A673 (cell line): ENCODE results near the gene CMPK2. TPM values are rescaled to one million over a fixed set of nuclear protein-coding genes. Genes with fewer than 3 reads are reported as not detected.

Experiments used
- BruUV-seq: library from RNA; stranded (reverse); fragments of 400-500 nt; replicated peaks from 2 replicates; lab custom pipeline; 2021; lab: Mats Ljungman, UMichigan
- CTCF ChIA-PET: fragments of 300-600 bp; sonication (Branson Sonifier 250); formaldehyde crosslinking; loops from one replicate; lab custom pipeline; 2022; ENCODE audit warnings: antibody characterized with exemption; lab: Charles Lee
- POLR2A ChIA-PET: fragments of 300-600 bp; sonication (Branson Sonifier 250); formaldehyde crosslinking; loops from one replicate; lab custom pipeline; 2022; ENCODE audit warnings: antibody characterized with exemption; ENCODE audit not compliant: low non-redundant PET; lab: Charles Lee
- DNase-seq: peaks from one replicate; pipeline ENCODE4 v3.0.0-alpha.2; 2015; ENCODE audit warnings: low spot score
- H3K27ac ChIP-seq: fragments of 200-600 bp; sonication (generic); 2 replicates; pipeline ENCODE4 v1.5.1; 2016; ENCODE audit warnings: mixed run types, low read depth, mild to moderate bottlenecking, mixed read lengths, antibody characterized with exemption, low read length; ENCODE audit not compliant: poor library complexity, severe bottlenecking
- H3K27me3 ChIP-seq: fragments of 200-600 bp; sonication (generic); replicated peaks from 2 replicates; pipeline ENCODE4 v1.6.1; 2017; ENCODE audit warnings: mixed run types, low read depth, mild to moderate bottlenecking, mixed read lengths, antibody characterized with exemption, low read length; ENCODE audit not compliant: insufficient read depth, poor library complexity
- H3K36me3 ChIP-seq: fragments of 200-600 bp; sonication (generic); 2 replicates; pipeline ENCODE4 v1.6.1; 2016; ENCODE audit warnings: mixed run types, mild to moderate bottlenecking, mixed read lengths, antibody characterized with exemption, low read length; ENCODE audit not compliant: insufficient read depth, poor library complexity, severe bottlenecking
- H3K4me1 ChIP-seq: fragments of 200-600 bp; sonication (generic); 2 replicates; pipeline ENCODE4 v1.6.1; 2017; ENCODE audit warnings: mixed run types, mild to moderate bottlenecking, mixed read lengths, antibody characterized with exemption, low read length; ENCODE audit not compliant: insufficient read depth, poor library complexity, severe bottlenecking
- H3K4me3 ChIP-seq: fragments of 200-600 bp; sonication (generic); 2 replicates; pipeline ENCODE4 v1.5.1; 2016; ENCODE audit warnings: low read depth, mixed run types, mild to moderate bottlenecking, mixed read lengths, low read length; ENCODE audit not compliant: poor library complexity, severe bottlenecking
- H3K9me3 ChIP-seq: fragments of 200-600 bp; sonication (generic); 2 replicates; pipeline ENCODE4 v1.6.1; 2016; ENCODE audit warnings: mixed run types, low read depth, mild to moderate bottlenecking, mixed read lengths, antibody characterized with exemption, low read length; ENCODE audit not compliant: poor library complexity, severe bottlenecking
- EZH2 ChIP-seq: fragments of 200-600 bp; sonication (generic); IDR thresholded peaks from 2 replicates; pipeline ENCODE4 v1.6.1; 2017; ENCODE audit warnings: borderline replicate concordance, low read depth, mild to moderate bottlenecking, mixed read lengths, antibody characterized with exemption, low read length; ENCODE audit not compliant: poor library complexity, severe bottlenecking
- intact Hi-C: fragments of 100-400 bp; cut with micrococcal nuclease; formaldehyde crosslinking; loops from one replicate; pipeline ENCODE4 v1.10.0; 2022; ENCODE audit not compliant: unreplicated experiment
- total RNA-seq: library from RNA; stranded (reverse); gene quantifications from 2 replicates; pipeline ENCODE4 v1.2.3, GENCODE V29; 2021
- TF ChIP-seq, protein P1 (sequence below): fragments of 300-800, 200-600 bp; sonication (generic); conservative IDR thresholded peaks from 2 replicates; pipeline ENCODE4 v1.5.1; 2017; ENCODE audit warnings: low read depth, mild to moderate bottlenecking, antibody characterized with exemption, low read length, moderate library complexity, mixed read lengths

Gene CMPK2
- total RNA-seq, 1 experiment from 2014 or later = 4.6 TPM

DNA sequence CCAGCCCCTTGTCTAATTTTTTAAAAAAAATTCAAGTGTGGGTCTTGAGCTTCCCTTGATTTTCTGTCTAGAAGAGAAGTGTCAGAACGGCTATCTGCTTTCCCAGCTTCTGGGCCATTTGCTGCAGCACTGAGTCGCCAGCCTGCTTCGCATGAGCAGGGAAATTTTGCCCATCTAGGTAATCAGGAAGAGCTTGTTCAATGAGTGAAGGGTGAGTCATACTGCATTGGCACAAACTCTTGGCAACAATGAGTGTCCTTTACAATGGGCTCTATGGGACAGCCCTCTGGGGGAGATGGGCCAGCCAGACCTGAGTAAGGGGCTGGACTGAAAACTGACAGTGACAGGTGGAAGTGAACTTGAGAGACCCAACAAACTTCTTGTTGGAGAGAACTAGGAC lies 49.1 kb upstream of the CMPK2 start:
- ChIA-PET POLR2A (no interaction called here), CTCF (interaction anchor here (0.6 kb wide), 1 partner anchor 99 kb away, joined by 3 read pairs; no protein-coding TSS in a partner anchor)
- Histone ChIP-seq H3K4me3 (no peak overlapping the region), H3K4me1 (peaks cover 4% of the 10 kb centered on the region), H3K9me3 (no peaks in the 10 kb centered on the region), H3K36me3 (no peaks in the 10 kb centered on the region), H3K27ac (no peak overlapping the region), H3K27me3 (no peaks in the 10 kb centered on the region)
- no TSS peak for BruUV-seq
- intact Hi-C loops = loop anchor here (5.0 kb wide), 1 partner anchor 112 kb away; no protein-coding TSS in a partner anchor
- no peak for DNase-seq
- no peak for TF ChIP-seq EZH2
- TF ChIP-seq, protein P1, sequence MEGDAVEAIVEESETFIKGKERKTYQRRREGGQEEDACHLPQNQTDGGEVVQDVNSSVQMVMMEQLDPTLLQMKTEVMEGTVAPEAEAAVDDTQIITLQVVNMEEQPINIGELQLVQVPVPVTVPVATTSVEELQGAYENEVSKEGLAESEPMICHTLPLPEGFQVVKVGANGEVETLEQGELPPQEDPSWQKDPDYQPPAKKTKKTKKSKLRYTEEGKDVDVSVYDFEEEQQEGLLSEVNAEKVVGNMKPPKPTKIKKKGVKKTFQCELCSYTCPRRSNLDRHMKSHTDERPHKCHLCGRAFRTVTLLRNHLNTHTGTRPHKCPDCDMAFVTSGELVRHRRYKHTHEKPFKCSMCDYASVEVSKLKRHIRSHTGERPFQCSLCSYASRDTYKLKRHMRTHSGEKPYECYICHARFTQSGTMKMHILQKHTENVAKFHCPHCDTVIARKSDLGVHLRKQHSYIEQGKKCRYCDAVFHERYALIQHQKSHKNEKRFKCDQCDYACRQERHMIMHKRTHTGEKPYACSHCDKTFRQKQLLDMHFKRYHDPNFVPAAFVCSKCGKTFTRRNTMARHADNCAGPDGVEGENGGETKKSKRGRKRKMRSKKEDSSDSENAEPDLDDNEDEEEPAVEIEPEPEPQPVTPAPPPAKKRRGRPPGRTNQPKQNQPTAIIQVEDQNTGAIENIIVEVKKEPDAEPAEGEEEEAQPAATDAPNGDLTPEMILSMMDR = no peak

DNA sequence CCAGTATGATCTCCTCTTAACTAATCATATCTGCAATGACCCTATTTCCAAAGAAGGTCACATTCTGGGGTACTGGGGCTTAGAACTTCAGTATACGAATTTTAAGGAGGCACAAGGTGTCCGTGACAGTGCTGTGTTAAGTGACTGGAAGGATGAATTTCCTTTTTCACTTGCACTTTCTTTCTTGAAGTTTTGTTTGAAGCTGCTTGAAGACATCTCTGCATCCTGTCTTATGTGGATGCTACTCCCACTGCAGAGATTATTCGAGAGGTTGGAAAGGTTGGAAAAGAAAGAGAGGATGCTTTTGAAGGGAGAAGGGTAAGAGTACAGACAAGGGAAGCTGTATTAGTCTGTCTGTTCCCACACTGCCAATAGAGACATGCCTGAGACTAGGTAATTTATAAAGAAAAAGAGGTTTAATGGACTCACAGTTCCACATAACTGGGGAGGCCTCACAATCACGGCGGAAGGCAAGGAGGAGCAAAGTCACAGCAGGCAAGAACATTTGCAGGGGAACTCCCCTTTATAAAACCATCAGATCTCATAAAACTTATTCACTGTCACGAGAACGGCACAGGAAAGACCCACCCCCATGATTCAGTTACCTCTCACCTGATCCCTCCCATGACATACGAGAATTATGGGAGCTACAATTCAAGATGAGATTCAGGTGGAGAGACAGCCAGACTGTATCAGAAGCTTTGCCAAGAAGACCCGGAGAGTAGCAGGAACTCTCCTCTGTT lies 47.9 kb upstream of the CMPK2 start:
- BruUV-seq = no TSS peak
- ChIA-PET CTCF (no interaction called here), POLR2A (no interaction called here)
- no peak overlapping the region for H3K4me3 ChIP-seq
- DNase-seq = no peak
- H3K4me1 ChIP-seq = peaks cover 4% of the 10 kb centered on the region
- intact Hi-C loops = no loop called here
- H3K9me3 ChIP-seq = no peaks in the 10 kb centered on the region
- no peak for TF ChIP-seq EZH2
- H3K27ac ChIP-seq = no peak overlapping the region
- H3K27me3 ChIP-seq = no peaks in the 10 kb centered on the region
- no peaks in the 10 kb centered on the region for H3K36me3 ChIP-seq

DNA sequence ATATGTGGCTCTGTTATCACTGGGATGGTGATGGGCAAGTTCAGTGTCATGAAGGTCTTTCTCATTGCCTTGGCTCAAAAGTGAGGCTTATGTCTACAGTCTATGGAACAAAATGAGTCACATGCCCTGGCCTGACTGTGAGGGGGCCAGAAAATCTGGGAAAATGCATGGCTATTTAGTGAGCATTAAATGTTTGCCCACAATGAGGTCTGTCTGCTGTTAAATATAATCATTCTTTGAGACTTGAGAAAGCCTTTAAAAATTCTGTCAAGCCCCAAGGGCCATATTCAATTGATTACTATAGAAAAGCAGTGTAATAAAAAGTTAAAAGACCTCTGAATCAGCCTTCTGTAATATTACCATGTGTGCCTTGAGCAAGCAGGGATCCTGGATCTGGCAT lies 46.0 kb upstream of the CMPK2 start:
- BruUV-seq = no TSS peak
- H3K27ac ChIP-seq = no peak overlapping the region

More for the DNA sequence above, 46.0 kb upstream of the CMPK2 start:
- DNase-seq = no peak
- Histone ChIP-seq H3K36me3 (no peaks in the 10 kb centered on the region), H3K27me3 (no peaks in the 10 kb centered on the region), H3K4me1 (no peaks in the 10 kb centered on the region), H3K4me3 (no peak overlapping the region), H3K9me3 (no peaks in the 10 kb centered on the region)
- POLR2A ChIA-PET = interaction anchor here (0.6 kb wide), 1 partner anchor 355 kb away, joined by 6 read pairs; no protein-coding TSS in a partner anchor
- CTCF ChIA-PET = no interaction called here
- intact Hi-C loops = no loop called here
- TF ChIP-seq, protein P1 = no peak
- TF ChIP-seq EZH2 = no peak
